Stimulated activated naive CD4-positive, alpha-beta T cell treated with Interleukin-2 at 50 U/mL for 16 hours (primary cell): Measurements from ENCODE around the gene TRIM17.

ENCODE experiments used
- DNase-seq: peaks from one replicate; lab custom pipeline; 2025; lab: John Stamatoyannopoulos, UW

Gene TRIM17

GRCh38 chr1:228366866-228367741 is 49.6 kb downstream of the TRIM17 start:
- no peak for DNase-seq

DNA sequence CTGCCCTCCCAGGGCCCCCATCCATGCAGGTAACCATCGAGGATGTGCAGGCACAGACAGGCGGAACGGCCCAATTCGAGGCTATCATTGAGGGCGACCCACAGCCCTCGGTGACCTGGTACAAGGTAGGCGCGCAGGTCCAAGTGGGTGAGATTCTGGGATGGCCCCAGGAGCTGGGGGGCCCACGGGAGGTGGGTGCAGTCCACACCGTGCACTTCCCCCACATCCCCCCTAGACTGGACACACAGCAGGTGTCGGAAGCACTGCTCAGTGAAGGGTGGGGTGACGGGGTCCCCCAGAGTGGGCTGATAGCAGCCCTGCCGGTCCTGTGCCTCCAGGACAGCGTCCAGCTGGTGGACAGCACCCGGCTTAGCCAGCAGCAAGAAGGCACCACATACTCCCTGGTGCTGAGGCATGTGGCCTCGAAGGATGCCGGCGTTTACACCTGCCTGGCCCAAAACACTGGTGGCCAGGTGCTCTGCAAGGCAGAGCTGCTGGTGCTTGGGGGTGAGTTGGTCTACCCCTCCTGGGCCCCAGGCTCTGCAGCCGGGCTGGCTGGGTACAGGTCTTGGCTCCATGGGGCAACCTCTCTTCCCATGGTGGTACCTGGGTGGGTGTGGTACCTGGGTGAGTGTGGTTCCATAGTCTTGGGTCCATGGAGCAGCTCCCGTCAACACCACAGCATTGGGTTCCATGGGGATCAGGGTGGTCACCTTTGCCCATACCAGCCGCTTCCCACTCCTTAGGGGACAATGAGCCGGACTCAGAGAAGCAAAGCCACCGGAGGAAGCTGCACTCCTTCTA is 50.4 kb downstream of the TRIM17 start:
- no peak for DNase-seq

DNA sequence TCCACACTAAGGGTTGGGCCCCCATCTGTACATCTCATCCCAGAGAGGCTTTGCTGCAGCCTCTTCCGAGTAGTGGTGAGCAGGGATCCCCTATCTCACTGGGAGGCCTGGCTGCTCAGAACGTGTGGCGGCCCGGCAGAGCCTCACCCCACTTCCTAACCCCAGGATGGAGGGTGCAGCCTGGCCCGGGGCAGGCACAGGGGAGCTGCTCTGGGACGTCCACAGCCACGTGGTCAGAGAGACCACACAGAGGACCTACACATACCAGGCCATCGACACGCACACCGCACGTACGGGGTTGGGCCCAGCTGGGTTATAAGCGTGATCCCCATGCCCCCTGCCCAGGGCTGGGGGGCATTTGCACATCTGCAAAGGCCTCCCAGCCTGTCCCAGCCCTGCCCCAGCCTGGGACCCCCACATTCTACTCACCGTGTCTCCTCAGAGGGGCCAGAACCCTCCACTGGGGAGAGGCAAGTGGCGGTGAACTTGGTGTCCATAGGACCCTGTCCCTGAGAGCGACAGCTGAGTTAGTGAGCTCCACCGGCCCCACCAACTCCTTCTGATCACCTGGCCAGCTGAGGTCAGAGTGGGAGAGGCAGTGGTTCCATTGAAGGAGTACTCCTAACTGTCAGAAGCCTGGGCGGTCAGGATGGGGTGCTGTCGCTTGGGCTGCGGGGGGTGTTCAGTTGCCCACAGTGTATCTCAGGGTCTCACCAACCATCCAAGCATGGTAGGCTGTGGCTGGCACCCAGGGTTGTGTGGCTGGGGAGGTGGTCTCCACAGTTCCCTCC is 51.2 kb downstream of the TRIM17 start:
- DNase-seq: no peak

- no peak for DNase-seq
These were observed 51.9 kb downstream of the TRIM17 start for GRCh38 chr1:228364706-228365213.

GRCh38 chr1:228364068-228364705 is 52.5 kb downstream of the TRIM17 start:
- no peak for DNase-seq

DNA sequence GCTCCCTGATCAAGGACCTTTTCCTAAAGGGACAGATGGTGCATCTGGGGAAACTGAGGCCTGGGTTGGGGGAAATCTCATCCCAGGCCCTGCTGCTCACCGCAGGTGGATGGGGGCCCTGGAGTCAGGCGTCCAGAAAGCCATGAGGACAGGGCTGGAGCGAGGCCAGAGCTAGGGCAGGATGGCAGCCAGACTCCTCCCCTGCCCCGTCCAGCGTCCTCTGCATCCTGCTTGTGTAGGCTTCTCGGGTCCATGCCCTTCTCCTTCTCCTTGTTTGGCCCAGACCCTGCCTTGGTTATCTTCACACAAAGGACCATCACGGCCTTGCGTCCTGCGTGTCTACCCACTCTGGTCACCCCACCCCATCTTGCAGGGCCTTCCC is 53.0 kb downstream of the TRIM17 start:
- no peak for DNase-seq

DNA sequence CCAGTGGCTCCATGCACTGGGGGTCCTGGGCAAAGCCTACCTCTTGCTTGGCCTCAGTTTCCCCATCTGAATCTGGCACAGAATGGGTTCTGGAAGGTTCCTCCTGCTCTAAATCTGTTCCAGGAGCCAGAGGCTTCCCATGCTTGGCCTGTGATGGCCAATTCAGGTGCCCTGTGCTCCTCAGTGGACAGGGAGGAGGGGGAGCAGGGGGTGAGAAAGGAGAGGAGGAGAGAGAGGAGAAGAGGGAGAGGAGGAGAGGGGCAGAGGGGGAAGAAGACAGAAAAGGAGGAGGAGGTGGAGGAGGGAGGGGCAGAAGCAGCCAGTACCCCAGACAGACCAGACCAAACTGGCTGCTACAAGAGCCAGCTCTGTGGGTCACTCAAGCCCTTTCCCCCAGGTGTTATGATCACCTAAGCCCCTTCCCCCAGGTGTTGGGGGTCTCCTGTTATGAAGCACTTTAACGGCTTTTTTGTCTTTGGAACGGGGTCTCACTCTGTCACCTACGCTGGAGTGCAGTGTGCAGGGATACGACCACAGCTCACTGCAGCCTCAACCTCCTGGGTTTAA is 53.7 kb downstream of the TRIM17 start:
- no peak for DNase-seq

GRCh38 chr1:228362141-228362883 is 54.3 kb downstream of the TRIM17 start:
- no peak for DNase-seq

- no peak for DNase-seq
These were observed 55.1 kb downstream of the TRIM17 start for GRCh38 chr1:228361314-228362140.

DNA sequence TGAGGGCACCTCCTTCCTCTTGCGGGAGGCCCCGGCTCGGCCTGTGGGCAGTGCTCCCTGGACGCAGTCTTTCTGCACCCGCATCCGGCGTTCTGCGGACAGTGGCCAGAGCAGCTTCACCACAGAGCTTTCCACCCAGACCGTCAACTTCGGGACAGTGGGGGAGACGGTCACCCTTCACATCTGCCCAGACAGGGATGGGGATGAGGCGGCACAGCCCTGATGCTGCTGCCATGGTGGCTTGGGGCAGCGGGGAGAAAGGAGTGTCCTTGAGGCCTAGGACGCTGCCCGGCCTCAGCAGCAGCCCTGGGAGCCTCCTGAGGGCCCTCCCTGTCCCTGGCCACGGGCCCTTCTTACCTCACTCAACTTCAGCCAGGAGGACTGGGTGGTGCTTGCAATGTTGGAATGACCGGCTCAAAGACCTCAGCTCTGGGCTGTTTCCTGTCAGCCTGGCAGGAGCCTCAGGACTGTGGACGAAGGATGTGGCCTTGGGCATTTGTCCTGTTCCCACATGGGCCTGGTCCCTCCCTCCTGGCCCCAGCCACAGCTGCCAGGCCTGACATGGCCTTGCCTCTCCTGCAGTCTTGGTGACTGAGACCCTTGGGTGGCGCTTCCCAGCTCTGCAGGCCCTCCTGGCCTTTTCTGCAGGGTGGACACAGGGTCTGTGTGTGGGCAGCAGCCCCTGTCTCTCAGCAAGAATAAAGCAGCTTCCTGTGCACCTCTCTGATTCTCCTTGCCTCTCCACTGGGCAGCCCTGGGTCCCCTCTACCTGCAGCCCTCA is 55.9 kb downstream of the TRIM17 start:
- no peak for DNase-seq

DNA sequence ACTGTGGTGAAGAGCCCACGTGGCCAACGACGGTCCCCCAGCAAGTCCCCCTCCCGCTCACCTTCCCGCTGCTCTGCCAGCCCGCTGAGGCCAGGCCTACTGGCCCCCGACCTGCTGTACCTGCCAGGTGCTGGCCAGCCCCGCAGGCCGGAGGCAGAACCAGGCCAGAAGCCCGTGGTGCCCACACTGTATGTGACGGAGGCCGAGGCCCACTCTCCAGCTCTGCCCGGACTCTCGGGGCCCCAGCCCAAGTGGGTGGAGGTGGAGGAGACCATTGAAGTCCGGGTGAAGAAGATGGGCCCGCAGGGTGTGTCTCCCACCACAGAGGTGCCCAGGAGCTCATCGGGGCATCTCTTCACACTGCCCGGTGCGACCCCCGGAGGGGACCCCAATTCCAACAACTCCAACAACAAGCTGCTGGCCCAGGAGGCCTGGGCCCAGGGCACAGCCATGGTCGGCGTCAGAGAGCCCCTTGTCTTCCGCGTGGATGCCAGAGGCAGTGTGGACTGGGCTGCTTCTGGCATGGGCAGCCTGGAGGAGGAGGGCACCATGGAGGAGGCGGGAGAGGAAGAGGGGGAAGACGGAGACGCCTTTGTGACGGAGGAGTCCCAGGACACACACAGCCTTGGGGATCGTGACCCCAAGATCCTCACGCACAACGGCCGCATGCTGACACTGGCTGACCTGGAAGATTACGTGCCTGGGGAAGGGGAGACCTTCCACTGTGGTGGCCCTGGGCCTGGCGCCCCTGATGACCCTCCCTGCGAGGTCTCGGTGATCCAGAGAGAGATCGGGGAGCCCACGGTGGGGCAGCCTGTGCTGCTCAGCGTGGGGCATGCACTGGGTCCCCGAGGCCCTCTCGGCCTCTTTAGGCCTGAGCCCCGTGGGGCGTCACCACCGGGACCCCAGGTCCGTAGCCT is 56.8 kb downstream of the TRIM17 start:
- DNase-seq: no peak

GRCh38 chr1:228358764-228359612 is 57.7 kb downstream of the TRIM17 start:
- DNase-seq: no peak

DNA sequence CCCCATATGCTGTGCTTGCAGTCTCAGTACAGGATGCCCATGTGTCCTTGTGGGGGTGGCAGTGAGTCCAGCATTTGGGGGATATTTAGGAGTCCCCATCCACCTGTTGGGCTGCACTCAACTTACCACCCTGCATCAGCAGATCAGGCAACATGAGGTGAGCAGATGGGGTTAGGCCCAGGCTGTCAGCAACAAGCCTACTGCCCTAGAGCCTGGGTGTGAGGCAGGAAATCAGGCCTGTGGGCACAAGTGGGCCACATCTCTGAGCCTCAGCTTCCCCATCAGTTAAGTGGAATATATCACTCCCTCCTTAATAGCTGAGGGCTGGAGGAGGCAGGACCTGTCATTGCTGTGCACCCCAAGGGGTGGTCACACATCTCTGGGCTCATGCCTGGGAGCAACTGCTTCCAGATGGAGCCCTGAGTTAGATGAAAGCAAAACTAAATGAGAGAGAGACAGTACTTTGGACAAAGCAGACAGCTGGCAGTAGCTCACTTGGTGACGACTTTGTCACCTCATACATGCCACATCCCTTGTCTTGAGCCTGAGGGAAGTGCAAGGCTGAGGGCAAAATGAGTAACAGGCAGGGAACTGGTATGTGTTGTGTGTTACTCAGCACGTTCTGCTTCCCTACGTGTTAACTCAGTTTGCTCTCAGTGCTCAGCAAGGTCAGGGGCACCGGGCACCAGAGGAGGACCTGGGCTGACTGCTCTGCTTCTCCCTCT is 58.5 kb downstream of the TRIM17 start:
- DNase-seq: no peak
